WTC11 (cell line): ENCODE results near the gene EDDM3A. TPM values are rescaled to one million over a fixed set of nuclear protein-coding genes. Genes with fewer than 3 reads are reported as not detected.

Experiments
- ATAC-seq: fragments of 200-7000 bp; cut with Tn5 transposase; 2 replicates; pipeline ENCODE4 v1.10.0; 2021; ENCODE audit warnings: mild to moderate bottlenecking, moderate library complexity
- CTCF ChIA-PET: fragments of 300-600 bp; sonication (Branson Sonifier 250); formaldehyde crosslinking; loops from one replicate; lab custom pipeline; 2021; ENCODE audit warnings: antibody characterized with exemption; lab: Charles Lee
- POLR2A ChIA-PET: fragments of 350-600 bp; sonication (Branson Sonifier 250); formaldehyde crosslinking; loops from one replicate; lab custom pipeline; 2021; ENCODE audit warnings: antibody characterized with exemption; lab: Charles Lee
- DNase-seq: peaks from one replicate; pipeline ENCODE4 v3.0.0; 2021; ENCODE audit warnings: low spot score
- H3K27ac Mint-ChIP-seq: 2 replicates; pipeline ENCODE4 v1.8.0; 2021; ENCODE audit warnings: mixed read lengths
- H3K27me3 Mint-ChIP-seq: 2 replicates; pipeline ENCODE4 v1.8.0; 2021; ENCODE audit warnings: low read depth, mild to moderate bottlenecking, moderate library complexity, mixed read lengths
- H3K36me3 Mint-ChIP-seq: 2 replicates; pipeline ENCODE4 v1.8.0; 2021; ENCODE audit warnings: mixed read lengths
- H3K4me1 Mint-ChIP-seq: 2 replicates; pipeline ENCODE4 v1.8.0; 2022; ENCODE audit warnings: mixed read lengths
- H3K4me3 Mint-ChIP-seq: 2 replicates; pipeline ENCODE4 v1.8.0; 2021; ENCODE audit warnings: mild to moderate bottlenecking, moderate library complexity, mixed read lengths
- H3K9me3 Mint-ChIP-seq: 2 replicates; pipeline ENCODE4 v1.8.0; 2021; ENCODE audit warnings: mixed read lengths
- ARID4B ChIP-seq: sonication (generic); formaldehyde crosslinking; IDR thresholded peaks from 2 replicates; pipeline ENCODE4 v1.8.0; 2023; ENCODE audit warnings: missing genetic modification reagents, mild to moderate bottlenecking, borderline replicate concordance
- ATF2 ChIP-seq: sonication (generic); formaldehyde crosslinking; IDR thresholded peaks from 2 replicates; pipeline ENCODE4 v1.8.1; 2022; ENCODE audit warnings: low read depth, missing genetic modification reagents, borderline replicate concordance
- CREM ChIP-seq: sonication (generic); formaldehyde crosslinking; IDR thresholded peaks from 2 replicates; pipeline ENCODE4 v1.8.1; 2022; ENCODE audit warnings: mild to moderate bottlenecking, missing genetic modification reagents, moderate library complexity
- E2F4 ChIP-seq: sonication (generic); formaldehyde crosslinking; IDR thresholded peaks from 2 replicates; pipeline ENCODE4 v1.8.1; 2022; ENCODE audit warnings: low read depth, mild to moderate bottlenecking, moderate library complexity, missing genetic modification reagents, borderline replicate concordance
- E2F5 ChIP-seq: sonication (generic); formaldehyde crosslinking; IDR thresholded peaks from 2 replicates; pipeline ENCODE4 v1.8.1; 2022; ENCODE audit warnings: mild to moderate bottlenecking, moderate library complexity, missing genetic modification reagents
- ETV6 ChIP-seq: sonication (generic); formaldehyde crosslinking; IDR thresholded peaks from 2 replicates; pipeline ENCODE4 v1.8.1; 2022; ENCODE audit warnings: mild to moderate bottlenecking, missing genetic modification reagents
- FOXJ3 ChIP-seq: sonication (generic); formaldehyde crosslinking; IDR thresholded peaks from 2 replicates; pipeline ENCODE4 v1.9.0; 2021; ENCODE audit warnings: missing genetic modification reagents, mild to moderate bottlenecking, borderline replicate concordance
- HMGA2 ChIP-seq: fragments of 250-450 bp; sonication (Bioruptor Pico); IDR thresholded peaks from 2 replicates; pipeline ENCODE4 v1.4.0; 2021; ENCODE audit warnings: mild to moderate bottlenecking, moderate library complexity
- MAX ChIP-seq: sonication (generic); formaldehyde crosslinking; IDR thresholded peaks from 2 replicates; pipeline ENCODE4 v1.8.0; 2022; ENCODE audit warnings: mild to moderate bottlenecking, missing genetic modification reagents
- NFATC4 ChIP-seq: fragments of 250-450 bp; sonication (Bioruptor Pico); IDR thresholded peaks from 2 replicates; pipeline ENCODE4 v1.9.0; 2021; ENCODE audit warnings: mild to moderate bottlenecking
- NR3C1 ChIP-seq: sonication (generic); formaldehyde crosslinking; conservative IDR thresholded peaks from 2 replicates; pipeline ENCODE4 v1.8.1; 2023; ENCODE audit warnings: low read depth, mild to moderate bottlenecking, missing genetic modification reagents
- RORB ChIP-seq: fragments of 250-450 bp; sonication (Bioruptor Pico); IDR thresholded peaks from 2 replicates; pipeline ENCODE4 v1.9.0; 2021; ENCODE audit warnings: mild to moderate bottlenecking
- SMAD4 ChIP-seq: sonication (generic); formaldehyde crosslinking; IDR thresholded peaks from 2 replicates; pipeline ENCODE4 v1.8.0; 2022; ENCODE audit warnings: mild to moderate bottlenecking, missing genetic modification reagents
- TCF7 ChIP-seq: sonication (generic); formaldehyde crosslinking; IDR thresholded peaks from 2 replicates; pipeline ENCODE4 v1.8.0; 2022; ENCODE audit warnings: mild to moderate bottlenecking, low read depth, missing genetic modification reagents, moderate library complexity
- TEAD1 ChIP-seq: sonication (generic); formaldehyde crosslinking; IDR thresholded peaks from 2 replicates; pipeline ENCODE4 v1.8.0; 2022; ENCODE audit warnings: mild to moderate bottlenecking, missing genetic modification reagents
- ZNF138 ChIP-seq: sonication (generic); formaldehyde crosslinking; conservative IDR thresholded peaks from 2 replicates; pipeline ENCODE4 v1.8.1; 2022; ENCODE audit warnings: mild to moderate bottlenecking, moderate library complexity, missing genetic modification reagents
- ZNF281 ChIP-seq: sonication (generic); formaldehyde crosslinking; IDR thresholded peaks from 2 replicates; pipeline ENCODE4 v1.8.0; 2023; ENCODE audit warnings: mild to moderate bottlenecking, missing genetic modification reagents
- ZNF416 ChIP-seq: fragments of 250-450 bp; sonication (Bioruptor Pico); IDR thresholded peaks from 2 replicates; pipeline ENCODE4 v1.9.0; 2021; ENCODE audit warnings: mild to moderate bottlenecking, inconsistent platforms
- ZNF425 ChIP-seq: fragments of 250-450 bp; sonication (Bioruptor Pico); conservative IDR thresholded peaks from 2 replicates; pipeline ENCODE4 v1.9.0; 2021; ENCODE audit warnings: mild to moderate bottlenecking
- ZNF532 ChIP-seq: fragments of 250-450 bp; sonication (Bioruptor Pico); IDR thresholded peaks from 2 replicates; pipeline ENCODE4 v1.9.0; 2021; ENCODE audit warnings: mild to moderate bottlenecking, borderline replicate concordance
- total RNA-seq: library from RNA; stranded (reverse); gene quantifications from 3 replicates; pipeline ENCODE4 v1.2.3, GENCODE V29; 2021

EDDM3A gene
- total RNA-seq, 1 experiment from 2014 or later: 0.20 TPM

GRCh38 chr14:20726531-20726930 is 19.2 kb upstream of the EDDM3A start:
- TF ChIP-seq ZNF425 (CRISPR knock-in tag) (no peak), HMGA2 (no peak), ZNF532 (no peak), ATF2 (CRISPR knock-in tag) (no peak), ZNF281 (no peak), TEAD1 (CRISPR knock-in tag) (no peak), E2F5 (CRISPR knock-in tag) (no peak), ZNF138 (CRISPR knock-in tag) (no peak), CREM (CRISPR knock-in tag) (no peak), E2F4 (no peak), NR3C1 (CRISPR knock-in tag) (no peak), ARID4B (CRISPR knock-in tag) (no peak), MAX (CRISPR knock-in tag) (no peak), NFATC4 (CRISPR knock-in tag) (no peak), ETV6 (CRISPR knock-in tag) (no peak), SMAD4 (CRISPR knock-in tag) (no peak), TCF7 (CRISPR knock-in tag) (no peak), FOXJ3 (CRISPR knock-in tag) (no peak), ZNF416 (CRISPR knock-in tag) (no peak), RORB (CRISPR knock-in tag) (no peak)
- Mint-ChIP-seq H3K27ac (no peak overlapping the region), H3K4me1 (no peaks in the 10 kb centered on the region), H3K27me3 (peaks cover 35% of the 10 kb centered on the region), H3K36me3 (no peaks in the 10 kb centered on the region), H3K9me3 (peaks cover 3% of the 10 kb centered on the region; the same call in 1 of the 2 replicates), H3K4me3 (no peak overlapping the region)
- ATAC-seq (no peak), DNase-seq (no peak)
- ChIA-PET POLR2A (no interaction called here), CTCF (interaction anchor here (0.6 to 1.0 kb wide), 2 partner anchors 130 to 245 kb away, joined by 3 read pairs; no protein-coding TSS in a partner anchor)
